Gastroesophageal sphincter (tissue), 3 donors: ENCODE measurements around the gene BRIP1.

Experiments used
- EP300 ChIP-seq: sonication (generic); formaldehyde crosslinking; IDR thresholded peaks from one replicate; pipeline ENCODE4 v1.6.1; 2017; ENCODE audit warnings: antibody characterized with exemption, mild to moderate bottlenecking
- POLR2A ChIP-seq, 2 donors: fragments of 450-650 bp; IDR thresholded peaks; one replicate each; pipeline ENCODE4 v1.6.1; 2017; ENCODE audit warnings: antibody characterized with exemption in 2 of 2, mild to moderate bottlenecking in 2 of 2, moderate library complexity in 1 of 2
- POLR2AphosphoS5 ChIP-seq: sonication (generic); formaldehyde crosslinking; IDR thresholded peaks from one replicate; pipeline ENCODE4 v1.6.1; 2017; ENCODE audit warnings: antibody characterized with exemption
- TF ChIP-seq, protein P1 (sequence below), 4 experiments: fragments of 200-600 bp in 2 of 4; fragments of 450-650 bp in 2 of 4; sonication (generic) in 1 of 4; IDR thresholded peaks; one replicate each; pipeline ENCODE4 v1.5.1; 2017 to 2019; ENCODE audit warnings: antibody characterized with exemption in 4 of 4, mild to moderate bottlenecking in 2 of 4, moderate library complexity in 2 of 4

- TF ChIP-seq, protein P1, sequence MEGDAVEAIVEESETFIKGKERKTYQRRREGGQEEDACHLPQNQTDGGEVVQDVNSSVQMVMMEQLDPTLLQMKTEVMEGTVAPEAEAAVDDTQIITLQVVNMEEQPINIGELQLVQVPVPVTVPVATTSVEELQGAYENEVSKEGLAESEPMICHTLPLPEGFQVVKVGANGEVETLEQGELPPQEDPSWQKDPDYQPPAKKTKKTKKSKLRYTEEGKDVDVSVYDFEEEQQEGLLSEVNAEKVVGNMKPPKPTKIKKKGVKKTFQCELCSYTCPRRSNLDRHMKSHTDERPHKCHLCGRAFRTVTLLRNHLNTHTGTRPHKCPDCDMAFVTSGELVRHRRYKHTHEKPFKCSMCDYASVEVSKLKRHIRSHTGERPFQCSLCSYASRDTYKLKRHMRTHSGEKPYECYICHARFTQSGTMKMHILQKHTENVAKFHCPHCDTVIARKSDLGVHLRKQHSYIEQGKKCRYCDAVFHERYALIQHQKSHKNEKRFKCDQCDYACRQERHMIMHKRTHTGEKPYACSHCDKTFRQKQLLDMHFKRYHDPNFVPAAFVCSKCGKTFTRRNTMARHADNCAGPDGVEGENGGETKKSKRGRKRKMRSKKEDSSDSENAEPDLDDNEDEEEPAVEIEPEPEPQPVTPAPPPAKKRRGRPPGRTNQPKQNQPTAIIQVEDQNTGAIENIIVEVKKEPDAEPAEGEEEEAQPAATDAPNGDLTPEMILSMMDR (IDR thresholded peaks at IDR 0.05) = no peak
- no peak for TF ChIP-seq POLR2A (IDR thresholded peaks at IDR 0.05)
- TF ChIP-seq POLR2AphosphoS5 = no peak
- TF ChIP-seq EP300 = no peak
These were observed 24.0 kb downstream of the BRIP1 start for GRCh38 chr17:61839300-61839786.
